Right atrium auricular region (tissue), 2 donors: Measurements from ENCODE around the gene FAM9C. TPM values are rescaled to one million over a fixed set of nuclear protein-coding genes. Genes with fewer than 3 reads are reported as not detected.

ENCODE experiments used
- DNase-seq: peaks from one replicate; pipeline ENCODE4 v3.0.0-alpha.2; 2019; ENCODE audit warnings: low spot score
- H3K27ac ChIP-seq, 2 donors: fragments of 200-600 bp; sonication (generic); 1 replicate in 1 of 2; 2 replicates in 1 of 2; pipeline ENCODE4 v1.5.1; 2016 to 2019
- H3K27me3 ChIP-seq, 2 donors: fragments of 200-600 bp; sonication (generic); one replicate each; pipeline versions ENCODE4 v1.5.1 to v1.6.0; 2017 to 2019
- H3K36me3 ChIP-seq: fragments of 200-600 bp; sonication (generic); one replicate; pipeline ENCODE4 v1.5.1; 2016
- H3K4me1 ChIP-seq, 2 donors: fragments of 200-600 bp; sonication (generic); one replicate each; pipeline versions ENCODE4 v1.5.1 to v1.6.0; 2017 to 2019
- H3K4me3 ChIP-seq, 2 donors: fragments of 200-600 bp; sonication (generic); 1 replicate in 1 of 2; 2 replicates in 1 of 2; pipeline ENCODE4 v1.5.1; 2017 to 2019; ENCODE audit warnings: mild to moderate bottlenecking in 1 of 2, moderate library complexity in 1 of 2
- H3K9me3 ChIP-seq, 2 donors: fragments of 200-600 bp; sonication (generic); one replicate each; pipeline ENCODE4 v1.5.1; 2019
- total RNA-seq, 2 donors: library from RNA; depleted of rRNA; stranded (reverse); fragments of >200 nt; gene quantifications; one replicate each; pipeline ENCODE4 v1.1.0, GENCODE V29; 2016
- TF ChIP-seq, protein P1 (sequence below), 2 donors: fragments of 200-600 bp; sonication (generic); IDR thresholded peaks; one replicate each; pipeline ENCODE4 v1.5.1; 2019; ENCODE audit warnings: antibody characterized with exemption in 2 of 2

The FAM9C gene
- total RNA-seq, 2 donors from 2014 or later, result not detected

DNA sequence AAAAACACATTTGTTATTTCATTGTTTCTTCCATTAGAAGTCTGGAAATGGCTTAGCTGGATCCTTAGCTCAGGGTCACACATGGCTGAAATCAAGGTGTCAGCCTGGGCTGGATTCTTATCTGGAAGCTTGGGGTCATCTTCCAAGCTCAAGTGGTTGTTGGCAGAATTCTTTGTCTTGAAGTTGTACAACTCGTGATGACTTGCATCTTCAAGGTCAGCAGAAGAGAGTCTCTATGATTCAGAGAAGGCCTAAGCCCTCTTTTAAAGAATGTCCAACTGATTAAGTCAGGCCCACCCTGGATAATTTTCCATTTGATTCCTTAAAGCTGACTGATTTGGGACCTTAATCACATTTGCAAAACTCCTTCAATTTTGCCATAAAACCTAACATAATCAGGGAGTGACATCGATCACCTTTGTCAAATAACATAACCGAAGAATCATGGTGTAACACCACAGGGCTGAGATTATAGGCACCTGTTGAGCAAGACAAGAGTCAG is 47.4 kb downstream of the FAM9C start:
- Histone ChIP-seq H3K36me3 (no peaks in the 10 kb centered on the region), H3K4me3 (no peak overlapping the region), H3K9me3 (no peaks in the 10 kb centered on the region), H3K4me1 (peaks cover 0 to 12% of the 10 kb centered on the region in 2 donors), H3K27me3 (no peaks in the 10 kb centered on the region), H3K27ac (no peak overlapping the region)
- DNase-seq, result no peak
- TF ChIP-seq, protein P1, sequence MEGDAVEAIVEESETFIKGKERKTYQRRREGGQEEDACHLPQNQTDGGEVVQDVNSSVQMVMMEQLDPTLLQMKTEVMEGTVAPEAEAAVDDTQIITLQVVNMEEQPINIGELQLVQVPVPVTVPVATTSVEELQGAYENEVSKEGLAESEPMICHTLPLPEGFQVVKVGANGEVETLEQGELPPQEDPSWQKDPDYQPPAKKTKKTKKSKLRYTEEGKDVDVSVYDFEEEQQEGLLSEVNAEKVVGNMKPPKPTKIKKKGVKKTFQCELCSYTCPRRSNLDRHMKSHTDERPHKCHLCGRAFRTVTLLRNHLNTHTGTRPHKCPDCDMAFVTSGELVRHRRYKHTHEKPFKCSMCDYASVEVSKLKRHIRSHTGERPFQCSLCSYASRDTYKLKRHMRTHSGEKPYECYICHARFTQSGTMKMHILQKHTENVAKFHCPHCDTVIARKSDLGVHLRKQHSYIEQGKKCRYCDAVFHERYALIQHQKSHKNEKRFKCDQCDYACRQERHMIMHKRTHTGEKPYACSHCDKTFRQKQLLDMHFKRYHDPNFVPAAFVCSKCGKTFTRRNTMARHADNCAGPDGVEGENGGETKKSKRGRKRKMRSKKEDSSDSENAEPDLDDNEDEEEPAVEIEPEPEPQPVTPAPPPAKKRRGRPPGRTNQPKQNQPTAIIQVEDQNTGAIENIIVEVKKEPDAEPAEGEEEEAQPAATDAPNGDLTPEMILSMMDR (IDR thresholded peaks at IDR 0.05), result no peak

DNA sequence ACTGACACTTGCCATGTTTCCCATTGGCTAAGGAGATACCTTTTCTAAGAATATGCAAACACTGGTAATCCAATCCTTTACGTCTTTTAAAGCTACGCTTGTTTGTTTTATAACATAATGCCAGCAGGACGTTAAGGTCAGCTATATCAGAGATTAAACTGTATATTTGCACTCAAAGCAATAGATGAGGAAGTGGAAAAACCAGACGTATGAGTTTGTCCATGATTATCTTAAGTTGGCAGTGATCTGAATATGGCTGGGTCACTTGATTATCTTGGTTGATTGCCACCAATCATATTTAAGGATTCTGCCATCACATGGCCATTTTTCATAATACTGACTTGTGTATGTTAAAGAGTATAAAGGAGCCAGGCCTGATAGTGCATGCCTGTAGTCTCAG is 50.1 kb downstream of the FAM9C start:
- Histone ChIP-seq H3K4me1 (peaks cover 0 to 7% of the 10 kb centered on the region in 2 donors), H3K27ac (no peak overlapping the region), H3K9me3 (no peaks in the 10 kb centered on the region), H3K36me3 (no peaks in the 10 kb centered on the region), H3K4me3 (no peak overlapping the region), H3K27me3 (no peaks in the 10 kb centered on the region)
- TF ChIP-seq, protein P1 (IDR thresholded peaks at IDR 0.05), result no peak
- no peak for DNase-seq

DNA sequence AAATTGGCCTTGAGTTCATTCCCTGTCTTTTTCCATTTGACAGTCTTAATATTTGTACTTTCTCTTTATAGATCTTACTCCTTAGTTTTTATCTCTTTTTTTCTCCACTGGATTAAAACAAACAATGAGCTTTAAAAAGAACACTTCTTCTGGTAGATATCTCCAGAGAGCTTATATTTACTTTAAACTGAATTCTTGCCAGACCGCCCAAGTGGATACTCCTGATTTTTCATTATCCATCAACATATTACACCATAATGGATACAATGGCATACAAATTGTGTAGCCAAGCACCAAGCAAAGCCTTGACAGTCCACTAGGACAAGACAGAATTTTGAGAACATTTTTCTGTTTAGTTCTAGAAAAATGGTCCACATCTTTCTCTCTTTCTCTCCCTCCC is 50.6 kb downstream of the FAM9C start:
- Histone ChIP-seq H3K4me3 (no peak overlapping the region), H3K36me3 (no peaks in the 10 kb centered on the region), H3K9me3 (no peaks in the 10 kb centered on the region), H3K27ac (no peak overlapping the region), H3K27me3 (no peaks in the 10 kb centered on the region), H3K4me1 (peaks cover 0 to 7% of the 10 kb centered on the region in 2 donors)
- no peak for DNase-seq
- TF ChIP-seq, protein P1 (IDR thresholded peaks at IDR 0.05), result no peak

DNA sequence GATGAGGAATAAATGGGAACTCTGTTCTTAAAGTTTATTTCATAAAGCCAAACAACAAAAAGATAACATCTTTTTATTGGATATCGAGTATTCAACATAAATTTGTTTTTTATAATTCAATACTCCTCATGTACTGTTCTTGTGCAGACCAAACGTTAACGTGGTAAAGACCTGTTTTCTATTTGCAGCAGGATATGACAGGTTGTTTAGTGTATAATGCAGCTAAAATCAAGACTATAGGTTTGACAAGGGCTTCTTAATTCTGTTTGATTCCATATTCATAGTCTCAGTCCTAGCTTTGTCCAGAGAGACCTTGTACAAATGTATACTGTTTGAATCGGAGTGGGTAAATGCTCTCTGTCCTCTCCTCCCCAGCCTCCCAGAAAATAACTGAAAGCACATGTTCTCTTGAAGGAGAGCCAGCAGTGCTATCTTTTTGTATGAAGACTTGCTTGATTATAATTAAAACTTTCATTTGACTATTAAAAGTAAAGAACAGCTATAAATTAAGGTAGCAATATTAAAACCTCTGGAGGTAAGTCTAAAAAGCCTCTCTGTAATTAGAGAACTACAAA is 51.8 kb downstream of the FAM9C start:
- Histone ChIP-seq H3K36me3 (no peaks in the 10 kb centered on the region), H3K9me3 (no peaks in the 10 kb centered on the region), H3K27me3 (no peaks in the 10 kb centered on the region), H3K4me1 (no peaks in the 10 kb centered on the region), H3K27ac (no peak overlapping the region), H3K4me3 (no peak overlapping the region)
- no peak for DNase-seq
- TF ChIP-seq, protein P1 (IDR thresholded peaks at IDR 0.05), result no peak

DNA sequence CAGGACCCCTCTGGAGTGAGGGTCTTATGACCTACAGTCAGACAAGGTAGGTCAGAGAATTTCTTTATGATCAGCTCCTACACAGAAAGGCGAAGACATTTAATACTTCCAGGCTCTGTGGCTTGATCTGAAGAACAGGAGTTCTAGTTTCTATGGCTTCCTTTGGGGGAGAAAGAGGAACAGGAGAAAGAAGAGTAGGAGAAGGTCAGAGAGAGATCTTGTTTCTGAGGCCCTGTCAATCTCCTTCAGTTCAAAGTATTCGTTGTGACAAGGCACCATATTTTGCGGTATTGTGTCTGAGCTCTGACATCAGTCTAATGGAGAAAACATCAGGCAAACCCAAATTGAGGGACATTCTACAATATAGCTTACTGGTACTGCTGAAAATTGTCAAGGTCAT is 52.8 kb downstream of the FAM9C start:
- Histone ChIP-seq H3K4me3 (no peak overlapping the region), H3K36me3 (no peaks in the 10 kb centered on the region), H3K9me3 (no peaks in the 10 kb centered on the region), H3K27me3 (no peaks in the 10 kb centered on the region), H3K27ac (no peak overlapping the region), H3K4me1 (no peaks in the 10 kb centered on the region)
- DNase-seq, result no peak
- TF ChIP-seq, protein P1 (IDR thresholded peaks at IDR 0.05), result no peak

DNA sequence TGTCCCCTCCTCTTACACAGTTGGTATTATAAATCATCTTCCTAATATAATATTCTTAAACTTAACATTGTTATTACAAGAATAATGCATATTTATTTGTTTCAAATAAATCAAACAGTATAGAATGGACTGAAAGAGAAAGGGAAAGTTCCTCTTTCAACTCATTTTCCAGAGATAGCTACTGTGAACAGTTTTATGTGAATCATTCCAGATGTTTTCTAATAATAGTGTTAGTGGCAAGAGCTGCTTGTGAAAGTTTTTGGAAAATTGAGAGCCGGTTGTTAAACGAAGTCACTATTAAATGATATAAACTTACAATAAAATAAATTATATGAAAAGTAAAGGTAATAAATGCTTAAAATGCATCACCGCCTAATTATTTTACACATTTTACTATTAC is 55.0 kb downstream of the FAM9C start:
- no peak for DNase-seq
- Histone ChIP-seq H3K4me3 (no peak overlapping the region), H3K27ac (no peak overlapping the region), H3K27me3 (no peaks in the 10 kb centered on the region), H3K36me3 (no peaks in the 10 kb centered on the region), H3K9me3 (no peaks in the 10 kb centered on the region), H3K4me1 (no peaks in the 10 kb centered on the region)
- TF ChIP-seq, protein P1 (IDR thresholded peaks at IDR 0.05), result no peak
